Measurements from ENCODE around the gene TEX13B.

DNA sequence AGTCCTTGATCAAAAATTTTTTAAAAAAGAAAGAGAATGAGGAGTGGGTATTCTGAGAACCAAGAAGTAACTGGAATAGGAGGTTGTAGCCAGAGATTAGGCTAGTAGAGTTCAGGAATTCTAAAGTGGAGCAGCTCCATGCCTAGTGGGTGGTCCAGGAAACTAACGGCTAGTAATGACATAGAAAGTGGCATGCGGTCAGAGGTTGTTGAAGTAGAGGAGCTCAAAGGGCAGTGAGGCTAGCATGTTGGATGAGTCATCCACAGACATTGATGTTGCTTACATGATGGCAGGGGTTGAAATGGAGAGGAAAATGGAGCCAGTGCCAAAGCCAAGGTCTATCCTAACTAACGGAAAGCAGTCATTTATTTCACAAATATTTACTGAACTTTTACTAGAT, 42.1 kb downstream of the TEX13B start:
- TF ChIP-seq EZH2 (IDR thresholded peaks at IDR 0.05) (no peak), POLR2AphosphoS5 (IDR thresholded peaks at IDR 0.05; ENCODE audit: borderline replicate concordance, low read depth, low read length) (no peak)
